ENCODE measurements around the gene ZBTB7C.

The ZBTB7C gene

GRCh38 chr18:48006415-48007175 lies 402.6 kb downstream of the ZBTB7C start:
- no peak for TF ChIP-seq PAX5 (IDR thresholded peaks at IDR 0.05; ENCODE audit: insufficient read depth, low read length, severe bottlenecking)
- TF ChIP-seq SPI1 (IDR thresholded peaks at IDR 0.05; ENCODE audit: low read depth, low read length), result no peak
- no peak for TF ChIP-seq POU2F2 (IDR thresholded peaks at IDR 0.05; ENCODE audit: low read depth, low read length)
- no peak for TF ChIP-seq POLR2A (IDR thresholded peaks at IDR 0.05; ENCODE audit: low read depth, low read length)
- no peak for TF ChIP-seq TAF1 (IDR thresholded peaks at IDR 0.05; ENCODE audit: low read depth, low read length)
- no peak for TF ChIP-seq POLR2AphosphoS5 (IDR thresholded peaks at IDR 0.05; ENCODE audit: low read depth, low read length)
- FAIRE-seq, result no peak

GRCh38 chr18:48004577-48004976 lies 404.6 kb downstream of the ZBTB7C start:
- FAIRE-seq (no peak), DNase-seq (ENCODE audit: insufficient read length, low spot score) (no peak)
- TF ChIP-seq PAX5 (IDR thresholded peaks at IDR 0.05; ENCODE audit: insufficient read depth, low read length, severe bottlenecking) (no peak), SPI1 (IDR thresholded peaks at IDR 0.05; ENCODE audit: low read depth, low read length) (no peak), TAF1 (IDR thresholded peaks at IDR 0.05; ENCODE audit: low read depth, low read length) (no peak), POLR2A (IDR thresholded peaks at IDR 0.05; ENCODE audit: low read depth, low read length) (no peak), POLR2AphosphoS5 (IDR thresholded peaks at IDR 0.05; ENCODE audit: low read depth, low read length) (no peak), POU2F2 (IDR thresholded peaks at IDR 0.05; ENCODE audit: low read depth, low read length) (no peak)

More at GRCh38 chr18:48006415-48007175, 402.6 kb downstream of the ZBTB7C start:
- DNase-seq (ENCODE audit: insufficient read length, low spot score), result no peak

GRCh38 chr18:48003426-48004349 lies 405.5 kb downstream of the ZBTB7C start:
- no peak for TF ChIP-seq POLR2A (IDR thresholded peaks at IDR 0.05; ENCODE audit: low read depth, low read length)
- no peak for TF ChIP-seq SPI1 (IDR thresholded peaks at IDR 0.05; ENCODE audit: low read depth, low read length)
- TF ChIP-seq TAF1 (IDR thresholded peaks at IDR 0.05; ENCODE audit: low read depth, low read length), result no peak
- TF ChIP-seq POLR2AphosphoS5 (IDR thresholded peaks at IDR 0.05; ENCODE audit: low read depth, low read length), result no peak
- TF ChIP-seq POU2F2 (IDR thresholded peaks at IDR 0.05; ENCODE audit: low read depth, low read length), result no peak
- TF ChIP-seq PAX5 (IDR thresholded peaks at IDR 0.05; ENCODE audit: insufficient read depth, low read length, severe bottlenecking), result no peak
- FAIRE-seq (no peak), DNase-seq (ENCODE audit: insufficient read length, low spot score) (no peak)

GRCh38 chr18:48002933-48003365 lies 406.2 kb downstream of the ZBTB7C start:
- FAIRE-seq (no peak), DNase-seq (ENCODE audit: insufficient read length, low spot score) (no peak)
- TF ChIP-seq POU2F2 (IDR thresholded peaks at IDR 0.05; ENCODE audit: low read depth, low read length), result no peak
- TF ChIP-seq POLR2AphosphoS5 (IDR thresholded peaks at IDR 0.05; ENCODE audit: low read depth, low read length), result no peak
- no peak for TF ChIP-seq PAX5 (IDR thresholded peaks at IDR 0.05; ENCODE audit: insufficient read depth, low read length, severe bottlenecking)
- no peak for TF ChIP-seq SPI1 (IDR thresholded peaks at IDR 0.05; ENCODE audit: low read depth, low read length)
- no peak for TF ChIP-seq POLR2A (IDR thresholded peaks at IDR 0.05; ENCODE audit: low read depth, low read length)
- TF ChIP-seq TAF1 (IDR thresholded peaks at IDR 0.05; ENCODE audit: low read depth, low read length), result no peak

GRCh38 chr18:48000701-48001100 lies 408.5 kb downstream of the ZBTB7C start:
- DNase-seq (ENCODE audit: insufficient read length, low spot score) (no peak), FAIRE-seq (no peak)
- TF ChIP-seq POLR2AphosphoS5 (IDR thresholded peaks at IDR 0.05; ENCODE audit: low read depth, low read length) (no peak), TAF1 (IDR thresholded peaks at IDR 0.05; ENCODE audit: low read depth, low read length) (no peak), POU2F2 (IDR thresholded peaks at IDR 0.05; ENCODE audit: low read depth, low read length) (no peak)

- DNase-seq (ENCODE audit: insufficient read length, low spot score) (no peak), FAIRE-seq (no peak)
- TF ChIP-seq SPI1 (IDR thresholded peaks at IDR 0.05; ENCODE audit: low read depth, low read length) (no peak), POLR2A (IDR thresholded peaks at IDR 0.05; ENCODE audit: low read depth, low read length) (no peak), POU2F2 (IDR thresholded peaks at IDR 0.05; ENCODE audit: low read depth, low read length) (no peak), PAX5 (IDR thresholded peaks at IDR 0.05; ENCODE audit: insufficient read depth, low read length, severe bottlenecking) (no peak), POLR2AphosphoS5 (IDR thresholded peaks at IDR 0.05; ENCODE audit: low read depth, low read length) (no peak), TAF1 (IDR thresholded peaks at IDR 0.05; ENCODE audit: low read depth, low read length) (no peak)
Observed at GRCh38 chr18:47999801-48000248, 409.4 kb downstream of the ZBTB7C start.

- FAIRE-seq (no peak), DNase-seq (ENCODE audit: insufficient read length, low spot score) (no peak)
- no peak for TF ChIP-seq SPI1 (IDR thresholded peaks at IDR 0.05; ENCODE audit: low read depth, low read length)
- no peak for TF ChIP-seq POLR2AphosphoS5 (IDR thresholded peaks at IDR 0.05; ENCODE audit: low read depth, low read length)
- no peak for TF ChIP-seq PAX5 (IDR thresholded peaks at IDR 0.05; ENCODE audit: insufficient read depth, low read length, severe bottlenecking)
- no peak for TF ChIP-seq TAF1 (IDR thresholded peaks at IDR 0.05; ENCODE audit: low read depth, low read length)
- TF ChIP-seq POU2F2 (IDR thresholded peaks at IDR 0.05; ENCODE audit: low read depth, low read length), result no peak
- no peak for TF ChIP-seq POLR2A (IDR thresholded peaks at IDR 0.05; ENCODE audit: low read depth, low read length)
Observed at GRCh38 chr18:47997338-47997780, 411.8 kb downstream of the ZBTB7C start.

GRCh38 chr18:47996091-47996541 lies 413.1 kb downstream of the ZBTB7C start:
- FAIRE-seq, result no peak
- DNase-seq (ENCODE audit: insufficient read length, low spot score), result no peak
- no peak for TF ChIP-seq PAX5 (IDR thresholded peaks at IDR 0.05; ENCODE audit: insufficient read depth, low read length, severe bottlenecking)
- TF ChIP-seq TAF1 (IDR thresholded peaks at IDR 0.05; ENCODE audit: low read depth, low read length), result no peak
- TF ChIP-seq POLR2AphosphoS5 (IDR thresholded peaks at IDR 0.05; ENCODE audit: low read depth, low read length), result no peak
- no peak for TF ChIP-seq POU2F2 (IDR thresholded peaks at IDR 0.05; ENCODE audit: low read depth, low read length)
- no peak for TF ChIP-seq SPI1 (IDR thresholded peaks at IDR 0.05; ENCODE audit: low read depth, low read length)
- TF ChIP-seq POLR2A (IDR thresholded peaks at IDR 0.05; ENCODE audit: low read depth, low read length), result no peak

- no peak for FAIRE-seq
- no peak for TF ChIP-seq POLR2AphosphoS5 (IDR thresholded peaks at IDR 0.05; ENCODE audit: low read depth, low read length)
- TF ChIP-seq POLR2A (IDR thresholded peaks at IDR 0.05; ENCODE audit: low read depth, low read length), result no peak
- TF ChIP-seq PAX5 (IDR thresholded peaks at IDR 0.05; ENCODE audit: insufficient read depth, low read length, severe bottlenecking), result no peak
- TF ChIP-seq POU2F2 (IDR thresholded peaks at IDR 0.05; ENCODE audit: low read depth, low read length), result no peak
- no peak for TF ChIP-seq SPI1 (IDR thresholded peaks at IDR 0.05; ENCODE audit: low read depth, low read length)
- TF ChIP-seq TAF1 (IDR thresholded peaks at IDR 0.05; ENCODE audit: low read depth, low read length), result no peak
Observed at GRCh38 chr18:47995654-47996053, 413.5 kb downstream of the ZBTB7C start.

More at GRCh38 chr18:47995654-47996053, 413.5 kb downstream of the ZBTB7C start:
- DNase-seq (ENCODE audit: insufficient read length, low spot score), result no peak

All from GM12891 (cell line).